Lower leg skin (tissue), 3 donors: Measurements from ENCODE around the gene C1QTNF7.

ENCODE experiments used
- POLR2A ChIP-seq, 2 donors: fragments of 450-650 bp; IDR thresholded peaks; one replicate each; pipeline ENCODE4 v1.6.1; 2016 to 2017; ENCODE audit warnings: antibody characterized with exemption in 2 of 2, mild to moderate bottlenecking in 1 of 2, moderate library complexity in 1 of 2
- TF ChIP-seq, protein P1 (sequence below), 3 donors: fragments of 450-650 bp; IDR thresholded peaks; one replicate each; pipeline ENCODE4 v1.5.1; 2016; ENCODE audit warnings: antibody characterized with exemption in 3 of 3, mild to moderate bottlenecking in 3 of 3, moderate library complexity in 2 of 3

- TF ChIP-seq, protein P1, sequence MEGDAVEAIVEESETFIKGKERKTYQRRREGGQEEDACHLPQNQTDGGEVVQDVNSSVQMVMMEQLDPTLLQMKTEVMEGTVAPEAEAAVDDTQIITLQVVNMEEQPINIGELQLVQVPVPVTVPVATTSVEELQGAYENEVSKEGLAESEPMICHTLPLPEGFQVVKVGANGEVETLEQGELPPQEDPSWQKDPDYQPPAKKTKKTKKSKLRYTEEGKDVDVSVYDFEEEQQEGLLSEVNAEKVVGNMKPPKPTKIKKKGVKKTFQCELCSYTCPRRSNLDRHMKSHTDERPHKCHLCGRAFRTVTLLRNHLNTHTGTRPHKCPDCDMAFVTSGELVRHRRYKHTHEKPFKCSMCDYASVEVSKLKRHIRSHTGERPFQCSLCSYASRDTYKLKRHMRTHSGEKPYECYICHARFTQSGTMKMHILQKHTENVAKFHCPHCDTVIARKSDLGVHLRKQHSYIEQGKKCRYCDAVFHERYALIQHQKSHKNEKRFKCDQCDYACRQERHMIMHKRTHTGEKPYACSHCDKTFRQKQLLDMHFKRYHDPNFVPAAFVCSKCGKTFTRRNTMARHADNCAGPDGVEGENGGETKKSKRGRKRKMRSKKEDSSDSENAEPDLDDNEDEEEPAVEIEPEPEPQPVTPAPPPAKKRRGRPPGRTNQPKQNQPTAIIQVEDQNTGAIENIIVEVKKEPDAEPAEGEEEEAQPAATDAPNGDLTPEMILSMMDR (IDR thresholded peaks at IDR 0.05): no peak
- TF ChIP-seq POLR2A (IDR thresholded peaks at IDR 0.05): no peak
These were observed 24.9 kb upstream of the C1QTNF7 start for GRCh38 chr4:15402974-15403373.
